Measurements from ENCODE around the gene ERG.

ERG gene, protein sequence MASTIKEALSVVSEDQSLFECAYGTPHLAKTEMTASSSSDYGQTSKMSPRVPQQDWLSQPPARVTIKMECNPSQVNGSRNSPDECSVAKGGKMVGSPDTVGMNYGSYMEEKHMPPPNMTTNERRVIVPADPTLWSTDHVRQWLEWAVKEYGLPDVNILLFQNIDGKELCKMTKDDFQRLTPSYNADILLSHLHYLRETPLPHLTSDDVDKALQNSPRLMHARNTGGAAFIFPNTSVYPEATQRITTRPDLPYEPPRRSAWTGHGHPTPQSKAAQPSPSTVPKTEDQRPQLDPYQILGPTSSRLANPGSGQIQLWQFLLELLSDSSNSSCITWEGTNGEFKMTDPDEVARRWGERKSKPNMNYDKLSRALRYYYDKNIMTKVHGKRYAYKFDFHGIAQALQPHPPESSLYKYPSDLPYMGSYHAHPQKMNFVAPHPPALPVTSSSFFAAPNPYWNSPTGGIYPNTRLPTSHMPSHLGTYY

DNA sequence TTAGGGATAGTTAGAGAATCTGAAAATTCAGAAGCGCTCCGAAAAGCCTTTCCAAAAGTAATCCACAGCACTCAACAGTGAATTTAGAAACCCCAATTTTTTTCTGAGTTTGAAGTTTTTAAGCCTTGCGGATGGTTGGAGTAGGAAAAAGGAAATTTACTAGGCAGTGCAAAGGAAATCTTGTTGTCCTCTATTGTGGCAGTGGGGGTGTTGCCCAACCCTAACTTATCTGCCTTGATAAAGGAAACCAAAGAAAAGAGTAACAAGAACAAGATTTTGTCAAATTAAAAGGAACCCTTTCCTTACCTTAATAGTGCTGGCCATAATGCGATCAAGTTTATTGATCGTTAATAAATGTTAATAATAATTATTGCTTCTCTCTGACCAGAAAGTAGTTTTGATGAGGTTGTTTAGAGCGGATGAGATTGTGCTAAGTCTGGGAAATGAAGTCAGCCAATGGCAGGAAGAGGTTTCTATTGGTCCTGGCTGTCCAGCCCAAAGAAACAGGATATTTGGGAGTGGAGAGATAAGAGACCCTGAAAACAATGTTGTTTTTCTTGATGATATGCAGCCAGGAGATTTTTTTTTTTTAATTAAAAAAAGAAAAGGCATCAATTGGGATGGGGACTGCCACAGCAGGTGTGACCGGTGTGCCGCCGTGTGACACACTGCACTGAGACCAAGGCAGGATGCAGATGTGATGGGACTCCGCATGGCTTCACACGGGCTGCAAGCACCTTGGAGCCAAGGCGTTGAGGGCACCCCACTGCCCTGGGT lies at the start of gene ERG:
TSS of gene ERG (minus strand) at position 421 of the 777 bp plus-strand sequence. CDS start at position 324, 97 bp downstream.
- H3K4me1 Mint-ChIP-seq = no peaks in the 10 kb centered on the region
- H3K27ac Mint-ChIP-seq = peak within 1 kb of the TSS; percentile 1
- H3K27me3 Mint-ChIP-seq = peaks cover 51% of the 10 kb centered on the region
- H3K4me3 Mint-ChIP-seq = no peak within 1 kb of the TSS
- no peaks in the 10 kb centered on the region for H3K9me3 Mint-ChIP-seq
- H3K36me3 Mint-ChIP-seq = no peaks in the 10 kb centered on the region

GRCh38 chr21:38544661-38545060 lies 46.4 kb upstream of the ERG start:
- Mint-ChIP-seq H3K36me3 (no peaks in the 10 kb centered on the region), H3K9me3 (no peaks in the 10 kb centered on the region), H3K27ac (no peak overlapping the region), H3K4me1 (no peaks in the 10 kb centered on the region), H3K27me3 (no peaks in the 10 kb centered on the region), H3K4me3 (no peak overlapping the region)

- no peaks in the 10 kb centered on the region for H3K4me1 Mint-ChIP-seq
- H3K36me3 Mint-ChIP-seq = no peaks in the 10 kb centered on the region
- peak overlapping the region; percentile 27 for H3K27ac Mint-ChIP-seq
- H3K27me3 Mint-ChIP-seq = peaks cover 2% of the 10 kb centered on the region
- H3K9me3 Mint-ChIP-seq = no peaks in the 10 kb centered on the region
- H3K4me3 Mint-ChIP-seq = no peak overlapping the region
Measured at GRCh38 chr21:38542263-38542662, 44.0 kb upstream of the ERG start.

GRCh38 chr21:38538353-38538752 lies 40.1 kb upstream of the ERG start:
- H3K4me1 Mint-ChIP-seq = no peaks in the 10 kb centered on the region
- peaks cover 2% of the 10 kb centered on the region for H3K27me3 Mint-ChIP-seq
- no peaks in the 10 kb centered on the region for H3K36me3 Mint-ChIP-seq
- H3K9me3 Mint-ChIP-seq = no peaks in the 10 kb centered on the region
- no peak overlapping the region for H3K27ac Mint-ChIP-seq
- no peak overlapping the region for H3K4me3 Mint-ChIP-seq

GRCh38 chr21:38534591-38534990 lies 36.3 kb upstream of the ERG start:
- Mint-ChIP-seq H3K4me3 (no peak overlapping the region), H3K27ac (no peak overlapping the region), H3K36me3 (no peaks in the 10 kb centered on the region), H3K27me3 (peaks cover 3% of the 10 kb centered on the region), H3K9me3 (no peaks in the 10 kb centered on the region), H3K4me1 (no peaks in the 10 kb centered on the region)

- H3K9me3 Mint-ChIP-seq = no peaks in the 10 kb centered on the region
- no peaks in the 10 kb centered on the region for H3K36me3 Mint-ChIP-seq
- H3K27ac Mint-ChIP-seq = no peak overlapping the region
- no peaks in the 10 kb centered on the region for H3K4me1 Mint-ChIP-seq
- H3K4me3 Mint-ChIP-seq = no peak overlapping the region
- H3K27me3 Mint-ChIP-seq = peaks cover 6% of the 10 kb centered on the region
Measured at GRCh38 chr21:38533887-38534286, 35.6 kb upstream of the ERG start.

DNA sequence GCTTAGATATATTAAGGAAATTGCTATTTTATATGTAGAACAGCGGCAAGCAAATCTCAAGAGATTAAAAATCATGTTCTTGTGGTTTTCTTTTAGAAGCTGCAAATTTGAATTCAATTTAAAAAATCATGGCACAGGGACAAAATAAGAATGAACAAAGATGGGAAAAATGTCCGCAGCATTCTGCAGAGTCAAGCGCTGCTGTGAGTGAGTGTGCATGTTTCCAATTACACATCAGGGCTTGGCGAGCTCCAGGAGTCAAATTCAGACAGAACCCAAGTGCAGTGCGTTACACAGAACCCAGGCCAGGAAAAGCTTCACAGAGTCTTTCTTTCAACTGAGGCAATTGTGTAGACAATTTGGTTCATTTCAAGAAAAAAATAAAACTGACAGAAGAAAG lies 33.3 kb upstream of the ERG start:
- Mint-ChIP-seq H3K36me3 (no peaks in the 10 kb centered on the region), H3K27me3 (peaks cover 10% of the 10 kb centered on the region), H3K27ac (no peak overlapping the region), H3K4me3 (no peak overlapping the region), H3K9me3 (no peaks in the 10 kb centered on the region), H3K4me1 (no peaks in the 10 kb centered on the region)

DNA sequence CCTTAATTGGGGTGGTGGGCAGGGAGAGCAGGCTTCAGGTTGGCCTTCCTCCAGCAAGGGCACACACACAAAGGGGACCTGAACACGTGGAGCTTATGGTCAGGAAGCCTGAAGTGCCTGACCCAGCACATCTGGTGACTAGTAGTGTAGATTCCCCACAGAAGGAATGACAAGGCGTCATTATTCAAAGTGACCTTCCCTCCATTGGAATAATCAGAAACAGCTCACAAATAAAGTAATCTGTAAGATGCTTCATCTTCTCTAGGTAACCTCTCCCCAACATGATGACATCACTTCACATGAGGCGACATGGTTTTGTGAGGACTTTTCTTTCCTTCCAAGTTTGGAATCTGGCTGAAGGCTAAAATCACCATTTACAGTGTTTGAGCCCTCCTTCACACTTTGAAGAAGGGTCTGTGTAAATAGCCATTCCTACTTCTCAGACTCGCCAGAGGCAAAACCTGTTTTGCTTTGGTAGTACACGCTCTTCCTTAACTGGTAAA lies 32.8 kb upstream of the ERG start:
- Mint-ChIP-seq H3K4me1 (no peaks in the 10 kb centered on the region), H3K36me3 (no peaks in the 10 kb centered on the region), H3K27me3 (peaks cover 10% of the 10 kb centered on the region), H3K4me3 (no peak overlapping the region), H3K9me3 (no peaks in the 10 kb centered on the region), H3K27ac (no peak overlapping the region)

- no peaks in the 10 kb centered on the region for H3K36me3 Mint-ChIP-seq
- peaks cover 15% of the 10 kb centered on the region for H3K27me3 Mint-ChIP-seq
- no peaks in the 10 kb centered on the region for H3K9me3 Mint-ChIP-seq
- H3K4me3 Mint-ChIP-seq = no peak overlapping the region
- no peak overlapping the region for H3K27ac Mint-ChIP-seq
- H3K4me1 Mint-ChIP-seq = no peaks in the 10 kb centered on the region
Measured at GRCh38 chr21:38527737-38528136, 29.5 kb upstream of the ERG start.

- Mint-ChIP-seq H3K27ac (no peak overlapping the region), H3K4me3 (no peak overlapping the region), H3K9me3 (no peaks in the 10 kb centered on the region), H3K27me3 (peaks cover 14% of the 10 kb centered on the region), H3K36me3 (no peaks in the 10 kb centered on the region), H3K4me1 (no peaks in the 10 kb centered on the region)
Measured at GRCh38 chr21:38525454-38525853, 27.2 kb upstream of the ERG start.

DNA sequence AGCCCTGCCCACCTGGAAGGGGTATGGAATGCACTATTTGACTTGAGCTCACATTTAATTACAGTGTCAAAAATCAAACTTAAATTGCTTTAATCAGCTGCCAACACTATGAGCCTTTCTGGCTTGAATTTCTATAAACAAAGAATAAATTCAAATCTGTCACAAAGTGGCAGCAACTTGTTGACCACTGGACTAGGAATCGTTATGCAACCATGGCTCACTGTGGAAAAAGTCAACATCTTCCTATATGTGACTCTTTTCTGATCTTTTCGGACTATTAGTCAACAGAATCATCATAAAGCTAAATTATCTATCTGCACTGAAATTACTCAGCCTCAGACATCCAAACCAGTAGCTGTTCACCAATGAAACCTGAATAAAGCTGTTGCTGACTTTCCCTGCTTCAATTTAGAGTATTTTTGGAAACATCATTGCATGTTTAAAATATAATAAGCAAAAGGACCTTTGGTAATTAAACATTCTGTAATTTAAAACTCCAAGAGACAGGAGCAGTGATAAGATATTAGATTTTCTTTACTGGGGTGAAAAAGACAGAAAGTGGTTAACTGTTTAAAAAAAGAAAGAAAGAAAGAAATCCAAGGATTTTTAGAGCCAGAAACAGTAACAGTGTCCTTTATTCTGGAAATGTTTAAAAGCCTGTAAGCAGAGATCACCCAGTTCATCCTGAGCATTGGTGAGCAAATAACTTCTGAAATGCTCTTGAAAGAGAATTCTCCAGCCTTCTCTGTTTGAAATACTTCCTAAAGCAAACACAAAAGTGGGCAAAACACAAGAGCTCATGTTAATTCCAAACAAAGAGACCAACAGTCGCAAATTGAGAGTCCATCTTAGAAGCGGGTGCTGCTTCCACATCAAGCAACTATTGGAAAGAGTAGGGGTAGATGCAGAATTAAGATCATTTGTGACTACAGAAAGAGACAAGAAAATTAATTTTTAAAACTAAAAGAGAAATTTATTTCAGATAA lies 26.2 kb upstream of the ERG start:
- peaks cover 17% of the 10 kb centered on the region for H3K27me3 Mint-ChIP-seq
- H3K27ac Mint-ChIP-seq = no peak overlapping the region
- no peaks in the 10 kb centered on the region for H3K4me1 Mint-ChIP-seq
- no peak overlapping the region for H3K4me3 Mint-ChIP-seq
- H3K9me3 Mint-ChIP-seq = no peaks in the 10 kb centered on the region
- no peaks in the 10 kb centered on the region for H3K36me3 Mint-ChIP-seq

GRCh38 chr21:38520511-38520910 lies 22.2 kb upstream of the ERG start:
- Mint-ChIP-seq H3K27ac (no peak overlapping the region), H3K4me3 (no peak overlapping the region), H3K4me1 (no peaks in the 10 kb centered on the region), H3K9me3 (no peaks in the 10 kb centered on the region), H3K36me3 (no peaks in the 10 kb centered on the region), H3K27me3 (peaks cover 16% of the 10 kb centered on the region)

- H3K4me3 Mint-ChIP-seq = no peak overlapping the region
- peaks cover under 1% of the 10 kb centered on the region for H3K4me1 Mint-ChIP-seq
Measured at GRCh38 chr21:38511662-38512243, 13.5 kb upstream of the ERG start.

DNA sequence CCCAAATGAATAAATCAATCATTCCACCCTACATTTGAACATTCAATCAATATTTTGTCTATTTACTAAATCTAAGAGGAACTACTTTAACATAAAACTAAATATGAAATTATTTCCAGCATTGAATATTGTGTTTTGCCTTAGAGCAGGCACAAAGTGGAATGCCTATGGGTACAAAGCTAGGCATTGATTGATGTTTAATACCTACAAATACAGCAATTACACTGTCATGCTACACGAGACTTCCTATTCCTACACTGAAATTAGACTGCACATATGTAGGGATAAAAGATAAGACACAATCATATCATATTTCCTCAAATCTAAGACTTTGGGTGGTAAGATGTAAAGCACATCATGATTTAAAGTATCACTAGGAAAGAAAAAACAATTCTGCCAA lies 12.9 kb upstream of the ERG start:
- Mint-ChIP-seq H3K4me1 (peaks cover 4% of the 10 kb centered on the region), H3K36me3 (no peaks in the 10 kb centered on the region), H3K27ac (no peak overlapping the region), H3K9me3 (no peaks in the 10 kb centered on the region), H3K4me3 (no peak overlapping the region), H3K27me3 (peaks cover 27% of the 10 kb centered on the region)

More at GRCh38 chr21:38511662-38512243, 13.5 kb upstream of the ERG start:
- no peak overlapping the region for H3K27ac Mint-ChIP-seq
- no peaks in the 10 kb centered on the region for H3K36me3 Mint-ChIP-seq
- H3K9me3 Mint-ChIP-seq = no peaks in the 10 kb centered on the region
- peaks cover 25% of the 10 kb centered on the region for H3K27me3 Mint-ChIP-seq

All from activated naive CD4-positive, alpha-beta T cell treated with anti-CD3 and anti-CD28 coated beads, Interleukin-2, amount 50 U/mL, for 24 hours (primary cell).